GM12872 (cell line): ENCODE measurements around the gene ENPP6.

Source experiments
- TF ChIP-seq, protein P1 (sequence below): IDR thresholded peaks from 3 replicates; pipeline ENCODE4 v1.5.1; 2011; ENCODE audit warnings: low read depth, mild to moderate bottlenecking, low read length, moderate library complexity; ENCODE audit not compliant: insufficient read depth

Gene ENPP6

DNA sequence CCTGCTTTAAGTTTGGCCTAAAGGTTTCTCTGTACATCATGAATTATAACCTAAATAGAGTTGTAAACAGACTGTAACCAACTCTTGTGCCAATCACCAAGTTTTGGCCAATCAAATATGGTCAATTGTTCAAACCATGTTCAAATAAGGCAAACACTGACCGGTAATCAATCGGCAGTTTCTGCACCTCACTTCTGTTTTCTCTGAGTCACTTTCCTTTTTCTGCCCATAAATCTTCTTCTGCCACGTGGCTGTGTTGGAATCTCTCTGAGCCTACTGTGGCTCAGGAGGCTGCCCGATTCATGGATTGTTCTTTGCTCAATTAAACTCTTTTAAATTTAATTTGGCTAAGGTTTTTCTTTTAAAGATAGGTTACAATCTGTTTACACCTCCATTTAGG is 16.5 kb upstream of the ENPP6 start:
- TF ChIP-seq, protein P1, sequence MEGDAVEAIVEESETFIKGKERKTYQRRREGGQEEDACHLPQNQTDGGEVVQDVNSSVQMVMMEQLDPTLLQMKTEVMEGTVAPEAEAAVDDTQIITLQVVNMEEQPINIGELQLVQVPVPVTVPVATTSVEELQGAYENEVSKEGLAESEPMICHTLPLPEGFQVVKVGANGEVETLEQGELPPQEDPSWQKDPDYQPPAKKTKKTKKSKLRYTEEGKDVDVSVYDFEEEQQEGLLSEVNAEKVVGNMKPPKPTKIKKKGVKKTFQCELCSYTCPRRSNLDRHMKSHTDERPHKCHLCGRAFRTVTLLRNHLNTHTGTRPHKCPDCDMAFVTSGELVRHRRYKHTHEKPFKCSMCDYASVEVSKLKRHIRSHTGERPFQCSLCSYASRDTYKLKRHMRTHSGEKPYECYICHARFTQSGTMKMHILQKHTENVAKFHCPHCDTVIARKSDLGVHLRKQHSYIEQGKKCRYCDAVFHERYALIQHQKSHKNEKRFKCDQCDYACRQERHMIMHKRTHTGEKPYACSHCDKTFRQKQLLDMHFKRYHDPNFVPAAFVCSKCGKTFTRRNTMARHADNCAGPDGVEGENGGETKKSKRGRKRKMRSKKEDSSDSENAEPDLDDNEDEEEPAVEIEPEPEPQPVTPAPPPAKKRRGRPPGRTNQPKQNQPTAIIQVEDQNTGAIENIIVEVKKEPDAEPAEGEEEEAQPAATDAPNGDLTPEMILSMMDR: no peak

DNA sequence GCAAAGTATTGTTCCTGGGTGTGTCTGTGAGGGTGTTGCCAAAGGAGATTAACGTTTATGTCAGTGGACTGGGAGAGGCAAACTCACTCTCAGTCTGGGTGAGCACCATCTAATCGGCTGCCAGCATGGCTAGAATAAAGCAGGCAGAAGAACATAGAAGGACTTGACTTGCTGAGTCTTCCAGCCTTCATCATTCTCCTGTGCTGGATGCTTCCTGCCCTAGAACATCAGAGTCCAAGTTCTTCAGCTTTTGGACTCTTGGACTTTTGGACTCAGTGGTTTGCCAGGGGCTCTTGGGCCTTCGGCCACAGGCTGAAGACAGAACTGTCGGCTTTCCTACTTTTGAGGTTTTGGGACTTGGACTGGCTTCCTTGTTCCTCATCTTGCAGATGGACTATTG is 15.3 kb upstream of the ENPP6 start:
- TF ChIP-seq, protein P1: no peak

DNA sequence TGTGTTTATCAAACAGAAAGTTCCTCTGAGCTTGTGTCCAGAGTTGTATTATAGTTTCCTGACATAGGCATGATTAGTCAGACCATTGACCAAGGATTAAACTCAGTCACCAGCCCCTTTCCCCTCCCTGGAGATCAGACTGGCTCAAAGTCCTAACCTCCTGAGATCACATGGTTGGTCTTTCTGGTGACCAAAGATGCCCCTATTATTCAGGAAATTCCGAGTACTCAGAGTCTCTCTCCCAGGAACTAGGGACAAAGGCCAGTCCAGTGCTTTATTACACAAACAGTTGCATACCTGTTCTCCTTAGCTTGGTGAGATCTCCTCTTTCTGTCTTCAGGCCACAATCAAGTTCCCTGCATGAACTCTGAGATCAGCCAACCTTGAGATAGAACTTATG is 14.5 kb upstream of the ENPP6 start:
- TF ChIP-seq, protein P1: no peak

DNA sequence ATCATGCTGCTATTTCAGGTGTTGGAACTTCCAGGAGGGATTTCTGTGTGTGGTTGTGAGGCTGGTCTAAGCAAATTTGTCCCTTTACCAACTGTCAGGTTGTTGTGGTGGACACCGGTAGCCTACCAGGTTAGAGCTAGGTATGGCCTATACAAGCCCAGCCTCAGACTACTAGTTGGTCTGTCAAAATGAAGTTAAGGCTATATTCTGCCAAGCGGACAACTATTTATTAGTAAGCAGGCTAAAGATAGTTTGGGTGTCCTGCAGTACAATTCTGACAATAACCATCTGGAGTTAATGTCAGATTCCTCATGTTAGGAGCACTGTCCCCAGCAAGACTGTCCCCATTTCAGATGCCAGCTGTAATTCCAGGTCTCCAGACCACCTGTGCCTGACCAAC is 13.9 kb upstream of the ENPP6 start:
- TF ChIP-seq, protein P1: no peak

DNA sequence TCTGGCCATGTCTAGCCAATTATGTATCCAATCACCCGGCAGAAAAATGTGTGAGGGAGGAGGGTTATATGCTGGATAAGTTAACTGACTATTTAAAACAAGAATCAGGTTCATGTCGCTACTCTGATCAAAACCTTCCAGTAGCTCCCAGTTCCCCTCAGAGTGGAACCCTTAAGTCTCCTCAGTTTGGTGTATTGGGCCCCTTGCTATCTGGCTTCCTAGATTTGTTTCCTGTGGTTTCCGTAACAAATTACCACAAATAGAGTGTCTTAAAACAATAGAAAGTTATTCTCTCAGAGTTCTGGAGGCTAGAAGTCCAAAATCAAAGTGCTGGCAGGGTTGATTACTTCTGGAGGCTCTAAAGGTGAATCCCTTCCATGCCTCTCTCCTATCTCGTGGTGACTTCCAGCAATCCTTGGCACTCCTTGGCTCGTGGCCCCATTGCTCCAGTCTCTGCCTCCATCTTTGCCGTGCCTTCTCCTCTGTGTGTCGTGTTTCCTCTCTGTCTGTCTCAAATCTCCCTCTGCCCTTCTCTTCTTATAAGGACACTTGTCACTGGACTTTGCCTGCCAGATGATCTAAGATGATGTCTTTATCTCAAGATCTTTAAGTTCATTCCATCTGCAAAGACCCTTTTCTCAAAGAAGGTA is 10.5 kb upstream of the ENPP6 start:
- TF ChIP-seq, protein P1: no peak

DNA sequence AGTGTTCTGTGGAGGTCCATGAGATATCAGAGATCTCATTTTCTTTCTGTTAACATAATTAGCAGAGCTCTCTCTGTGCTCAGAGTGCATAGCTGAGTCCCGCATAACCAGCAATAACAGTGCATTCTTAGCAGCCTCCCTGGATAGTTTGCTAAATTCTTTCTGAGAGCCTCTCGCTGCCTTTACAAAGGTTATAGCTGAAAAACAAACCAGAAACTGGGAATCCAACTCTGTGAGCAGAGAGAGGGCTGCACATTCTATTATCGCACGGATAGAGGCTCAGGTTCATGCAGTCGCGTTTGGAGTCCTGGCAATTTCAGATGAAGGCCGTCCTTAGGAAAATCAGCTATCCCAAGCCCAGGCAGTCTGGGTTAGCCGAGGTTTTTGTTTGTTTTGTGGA is 1.2 kb downstream of the ENPP6 start:
- TF ChIP-seq, protein P1: no peak

DNA sequence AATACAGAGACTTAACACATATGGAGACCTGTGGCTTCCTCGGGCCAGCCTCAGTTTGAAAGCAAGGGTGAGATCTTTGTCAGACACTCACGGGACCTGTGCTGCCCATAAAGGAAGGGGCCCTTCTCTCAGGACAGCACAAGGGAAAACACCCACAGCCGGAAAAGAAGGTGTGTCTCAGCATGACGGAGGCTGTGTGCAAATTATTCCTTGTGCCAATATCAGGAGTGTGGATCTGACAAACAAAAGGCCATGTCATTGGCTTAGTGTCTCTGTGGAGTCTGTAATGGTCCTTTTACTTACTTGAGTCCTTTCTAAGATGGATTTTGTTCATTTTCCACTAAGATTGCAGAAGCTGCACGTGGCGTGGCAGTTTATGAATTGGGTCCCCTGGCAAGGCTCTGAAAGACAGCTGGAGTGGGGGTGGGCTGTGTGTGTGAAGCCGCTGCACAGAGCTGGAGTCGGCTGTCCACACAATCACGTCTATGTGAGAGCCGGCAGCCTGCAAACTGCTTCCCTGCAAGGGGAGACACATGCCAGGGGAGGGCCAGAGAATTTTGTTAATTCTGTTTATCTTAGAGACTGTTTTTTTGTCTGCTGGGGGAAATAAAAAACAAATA is 1.9 kb downstream of the ENPP6 start:
- TF ChIP-seq, protein P1: no peak
